HepG2 (cell line): ENCODE data around the gene TOMM6. TPM values are rescaled to one million over a fixed set of nuclear protein-coding genes. Genes with fewer than 3 reads are reported as not detected.

Experiments
- BHLHE40 ChIP-seq: IDR thresholded peaks from 2 replicates; pipeline ENCODE4 v1.6.1; 2011; ENCODE audit warnings: low read length, improper control_type of control experiment
- KDM5B ChIP-seq: sonication (generic); formaldehyde crosslinking; IDR thresholded peaks from 2 replicates; pipeline ENCODE4 v1.4.0; 2020; ENCODE audit warnings: missing genetic modification reagents, mild to moderate bottlenecking, borderline replicate concordance
- NFE2L1 ChIP-seq: sonication (generic); formaldehyde crosslinking; IDR thresholded peaks from 2 replicates; pipeline ENCODE4 v1.4.0; 2020; ENCODE audit warnings: missing genetic modification reagents, mild to moderate bottlenecking, borderline replicate concordance
- PHF20 ChIP-seq: sonication (generic); formaldehyde crosslinking; IDR thresholded peaks from 2 replicates; pipeline ENCODE4 v1.5.0; 2020; ENCODE audit warnings: mild to moderate bottlenecking, missing genetic modification reagents
- PRPF4 ChIP-seq: fragments of 200-400 bp; formaldehyde crosslinking; IDR thresholded peaks from 2 replicates; pipeline ENCODE4 v1.6.1; 2016; ENCODE audit warnings: low read length, low read depth; ENCODE audit not compliant: poor library complexity, severe bottlenecking
- TAF15 ChIP-seq: fragments of 200-400 bp; formaldehyde crosslinking; IDR thresholded peaks from one replicate; pipeline ENCODE4 v1.6.1; 2018; ENCODE audit warnings: mild to moderate bottlenecking, low read depth, low read length; ENCODE audit not compliant: poor library complexity, severe bottlenecking
- TARDBP ChIP-seq: sonication (generic); formaldehyde crosslinking; IDR thresholded peaks from 2 replicates; pipeline ENCODE4 v1.8.0; 2022; ENCODE audit warnings: mild to moderate bottlenecking, missing genetic modification reagents
- TBL1XR1 ChIP-seq: fragments of 150-350 bp; IDR thresholded peaks from 2 replicates; pipeline ENCODE4 v1.6.1; 2014; ENCODE audit warnings: borderline replicate concordance, low read length; ENCODE audit not compliant: partially characterized antibody
- TBP ChIP-seq: sonication (generic); formaldehyde crosslinking; IDR thresholded peaks from 2 replicates; pipeline ENCODE4 v1.5.0; 2020; ENCODE audit warnings: missing genetic modification reagents
- ZNF205 ChIP-seq: IDR thresholded peaks from 2 replicates; pipeline ENCODE4 v1.6.1; 2018; ENCODE audit warnings: missing biosample characterization, missing genetic modification reagents
- ZNF251 ChIP-seq: sonication (generic); formaldehyde crosslinking; IDR thresholded peaks from 2 replicates; pipeline ENCODE4 v1.9.0; 2021; ENCODE audit warnings: mild to moderate bottlenecking, missing genetic modification reagents
- ZNF281 ChIP-seq: sonication (generic); formaldehyde crosslinking; IDR thresholded peaks from 2 replicates; pipeline ENCODE4 v1.4.0; 2020; ENCODE audit warnings: missing genetic modification reagents, borderline replicate concordance
- ZNF431 ChIP-seq: sonication (generic); formaldehyde crosslinking; IDR thresholded peaks from 2 replicates; pipeline ENCODE4 v1.9.0; 2022; ENCODE audit warnings: missing genetic modification reagents, low read depth, mild to moderate bottlenecking, borderline replicate concordance
- ZNF598 ChIP-seq: sonication (generic); formaldehyde crosslinking; IDR thresholded peaks from 2 replicates; pipeline ENCODE4 v1.5.1; 2020; ENCODE audit warnings: mild to moderate bottlenecking, missing genetic modification reagents, borderline replicate concordance
- ZNF619 ChIP-seq: sonication (generic); formaldehyde crosslinking; IDR thresholded peaks from 2 replicates; pipeline ENCODE4 v1.4.0; 2020; ENCODE audit warnings: mild to moderate bottlenecking, missing genetic modification reagents
- ZNF672 ChIP-seq: sonication (generic); formaldehyde crosslinking; IDR thresholded peaks from 2 replicates; pipeline ENCODE4 v1.8.1; 2022; ENCODE audit warnings: missing genetic modification reagents
- ZNF772 ChIP-seq: sonication (generic); formaldehyde crosslinking; IDR thresholded peaks from 2 replicates; pipeline ENCODE4 v1.5.0; 2020; ENCODE audit warnings: mild to moderate bottlenecking, missing genetic modification reagents
- polyA plus RNA-seq, 8 experiments: library from polyadenylated mRNA; depleted of rRNA in 3 of 8; stranded (reverse) in 7 of 8; unstranded in 1 of 8; fragments of >200 nt; fragmentation: Illumina TruSeq in 4 of 8; extraction: Trizol in 4 of 8; gene quantifications; 2 replicates each; pipeline versions ENCODE4 v1.2.1 to v1.2.3, GENCODE V29; 2011 to 2016; ENCODE audit warnings: low read depth in 4 of 8, missing spikeins in 1 of 8, mixed read lengths in 1 of 8; ENCODE audit not compliant: insufficient read depth in 1 of 8
- total RNA-seq, 5 experiments: library from RNA; depleted of rRNA; stranded (reverse); fragments of >200 nt; fragmentation: Illumina TruSeq; extraction: Trizol; gene quantifications; 2 replicates each; pipeline ENCODE4 v1.2.3, GENCODE V29; 2016; ENCODE audit warnings: low read depth in 1 of 5
- TF ChIP-seq, protein P1 (sequence below): IDR thresholded peaks from 2 replicates; pipeline ENCODE4 v1.6.1; 2018; ENCODE audit warnings: missing genetic modification reagents, mild to moderate bottlenecking, missing compliant biosample characterization
- TF ChIP-seq, protein P2 (sequence below): sonication (generic); formaldehyde crosslinking; IDR thresholded peaks from 2 replicates; pipeline ENCODE4 v1.5.1; 2020; ENCODE audit warnings: missing genetic modification reagents, mild to moderate bottlenecking, borderline replicate concordance
- TF ChIP-seq, protein P3 (sequence below): sonication (generic); formaldehyde crosslinking; IDR thresholded peaks from 2 replicates; pipeline ENCODE4 v1.4.0; 2020; ENCODE audit warnings: missing genetic modification reagents, low read depth, mild to moderate bottlenecking, borderline replicate concordance
- TF ChIP-seq, protein P4 (sequence below): sonication (generic); formaldehyde crosslinking; IDR thresholded peaks from 2 replicates; pipeline ENCODE4 v1.4.0; 2020; ENCODE audit warnings: missing genetic modification reagents

TOMM6 gene
- total and polyA plus RNA-seq, 2 of the 13 experiments (the other 11 are each of a cell fraction or from before 2014, with no cell fraction given), result 320 to 321 TPM

DNA sequence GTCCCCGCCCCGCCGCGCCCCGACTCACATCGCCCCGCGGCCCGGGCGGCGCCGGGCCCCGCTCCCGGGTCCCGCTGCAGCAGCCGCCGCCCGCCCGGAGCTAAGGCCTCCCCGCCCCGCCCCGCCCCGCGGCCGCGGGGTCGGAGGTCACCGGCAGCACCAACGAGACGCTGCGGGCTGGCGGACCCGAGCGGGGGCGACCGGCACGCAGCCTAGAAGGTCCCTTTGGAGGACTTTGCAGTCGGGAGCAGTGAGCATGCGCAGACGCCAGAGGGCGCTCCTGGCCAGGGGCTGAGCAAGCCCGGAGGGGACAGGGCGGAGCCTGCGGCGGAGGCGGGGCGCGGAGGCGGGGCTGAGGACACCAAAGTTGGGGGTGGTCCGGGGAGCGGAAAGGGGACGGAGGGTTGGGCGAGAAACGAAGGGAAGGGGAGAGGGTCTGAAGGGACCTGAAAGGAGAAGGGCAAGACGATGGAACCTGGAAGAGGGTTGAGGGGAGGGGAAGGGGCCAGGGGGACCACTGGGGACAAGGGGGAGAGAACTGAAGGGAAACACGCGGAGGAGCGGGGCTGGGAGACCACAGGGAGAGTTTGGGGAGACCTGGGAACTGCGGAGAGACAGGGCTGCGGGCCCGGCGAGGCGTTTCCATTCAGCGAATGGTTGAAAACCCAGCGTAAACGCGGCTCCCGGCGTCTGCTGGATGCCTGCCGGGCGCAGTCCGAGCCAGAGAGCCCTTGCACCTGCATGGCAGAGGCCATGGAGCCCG, 7.5 kb upstream of the TOMM6 start, which contains the start of gene FRS3 (continued):
- peak; percentile 87 for TF ChIP-seq PHF20
- 0 out of 2 replicates have a peak, but pooled peaks have one; percentile 60 for TF ChIP-seq ZNF281 (CRISPR knock-in tag)
- TF ChIP-seq KDM5B, result peak; percentile 82; the same call in 1 of the 2 replicates
- TF ChIP-seq PRPF4, result no peak
- peak; percentile 88 for TF ChIP-seq ZNF772 (CRISPR knock-in tag)
- peak; percentile 61 for TF ChIP-seq TBL1XR1
- TF ChIP-seq, protein P1, sequence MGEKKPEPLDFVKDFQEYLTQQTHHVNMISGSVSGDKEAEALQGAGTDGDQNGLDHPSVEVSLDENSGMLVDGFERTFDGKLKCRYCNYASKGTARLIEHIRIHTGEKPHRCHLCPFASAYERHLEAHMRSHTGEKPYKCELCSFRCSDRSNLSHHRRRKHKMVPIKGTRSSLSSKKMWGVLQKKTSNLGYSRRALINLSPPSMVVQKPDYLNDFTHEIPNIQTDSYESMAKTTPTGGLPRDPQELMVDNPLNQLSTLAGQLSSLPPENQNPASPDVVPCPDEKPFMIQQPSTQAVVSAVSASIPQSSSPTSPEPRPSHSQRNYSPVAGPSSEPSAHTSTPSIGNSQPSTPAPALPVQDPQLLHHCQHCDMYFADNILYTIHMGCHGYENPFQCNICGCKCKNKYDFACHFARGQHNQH (CRISPR knock-in tag), result peak; percentile 94
- TF ChIP-seq ZNF431 (CRISPR knock-in tag), result peak; percentile 67; the same call in 1 of the 2 replicates
- TF ChIP-seq ZNF672 (CRISPR knock-in tag), result no peak
- TF ChIP-seq TARDBP, result peak; percentile 91
- no peak for TF ChIP-seq NFE2L1 (CRISPR knock-in tag)
- TF ChIP-seq, protein P2, sequence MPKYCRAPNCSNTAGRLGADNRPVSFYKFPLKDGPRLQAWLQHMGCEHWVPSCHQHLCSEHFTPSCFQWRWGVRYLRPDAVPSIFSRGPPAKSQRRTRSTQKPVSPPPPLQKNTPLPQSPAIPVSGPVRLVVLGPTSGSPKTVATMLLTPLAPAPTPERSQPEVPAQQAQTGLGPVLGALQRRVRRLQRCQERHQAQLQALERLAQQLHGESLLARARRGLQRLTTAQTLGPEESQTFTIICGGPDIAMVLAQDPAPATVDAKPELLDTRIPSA (CRISPR knock-in tag), result no peak; the same call in 1 of the 2 replicates
- no peak; the same call in 1 of the 2 replicates for TF ChIP-seq TBP (CRISPR knock-in tag)
- TF ChIP-seq, protein P3, sequence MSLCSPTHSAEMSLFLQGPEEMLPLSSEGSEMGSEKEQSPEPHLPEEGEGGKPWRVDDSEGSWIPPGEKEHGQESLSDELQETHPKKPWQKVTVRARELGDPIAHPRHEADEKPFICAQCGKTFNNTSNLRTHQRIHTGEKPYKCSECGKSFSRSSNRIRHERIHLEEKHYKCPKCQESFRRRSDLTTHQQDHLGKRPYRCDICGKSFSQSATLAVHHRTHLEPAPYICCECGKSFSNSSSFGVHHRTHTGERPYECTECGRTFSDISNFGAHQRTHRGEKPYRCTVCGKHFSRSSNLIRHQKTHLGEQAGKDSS, result peak; percentile 95; the same call in 1 of the 2 replicates
- peak; percentile 64 for TF ChIP-seq BHLHE40
- TF ChIP-seq ZNF619 (CRISPR knock-in tag), result peak; percentile 76; the same call in 1 of the 2 replicates
- TF ChIP-seq TAF15, result peak; percentile 76
- TF ChIP-seq, protein P4, sequence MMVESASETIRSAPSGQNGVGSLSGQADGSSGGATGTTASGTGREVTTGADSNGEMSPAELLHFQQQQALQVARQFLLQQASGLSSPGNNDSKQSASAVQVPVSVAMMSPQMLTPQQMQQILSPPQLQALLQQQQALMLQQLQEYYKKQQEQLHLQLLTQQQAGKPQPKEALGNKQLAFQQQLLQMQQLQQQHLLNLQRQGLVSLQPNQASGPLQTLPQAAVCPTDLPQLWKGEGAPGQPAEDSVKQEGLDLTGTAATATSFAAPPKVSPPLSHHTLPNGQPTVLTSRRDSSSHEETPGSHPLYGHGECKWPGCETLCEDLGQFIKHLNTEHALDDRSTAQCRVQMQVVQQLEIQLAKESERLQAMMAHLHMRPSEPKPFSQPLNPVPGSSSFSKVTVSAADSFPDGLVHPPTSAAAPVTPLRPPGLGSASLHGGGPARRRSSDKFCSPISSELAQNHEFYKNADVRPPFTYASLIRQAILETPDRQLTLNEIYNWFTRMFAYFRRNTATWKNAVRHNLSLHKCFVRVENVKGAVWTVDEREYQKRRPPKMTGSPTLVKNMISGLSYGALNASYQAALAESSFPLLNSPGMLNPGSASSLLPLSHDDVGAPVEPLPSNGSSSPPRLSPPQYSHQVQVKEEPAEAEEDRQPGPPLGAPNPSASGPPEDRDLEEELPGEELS (CRISPR knock-in tag), result peak; percentile 52
- peak; percentile 92 for TF ChIP-seq ZNF205
- TF ChIP-seq ZNF598, result 0 out of 2 replicates have a peak, but pooled peaks have one; percentile 57
- TF ChIP-seq ZNF251 (CRISPR knock-in tag), result no peak
